Measurements from ENCODE around the gene CNKSR2.

Gene CNKSR2

GRCh38 chrX:21639775-21640174 is 265.6 kb downstream of the CNKSR2 start:
- Histone ChIP-seq H3K4me3 (ENCODE audit: low read depth in 1 of 2, low read length in 2 of 2) (no peak overlapping the region), H3K27ac (ENCODE audit: low read depth, low read length) (no peak overlapping the region), H3K27me3 (ENCODE audit: control insufficient read depth in 1 of 2, insufficient read depth in 2 of 2, low read length in 2 of 2) (no peaks in the 10 kb centered on the region), H3K4me1 (ENCODE audit: control insufficient read depth in 1 of 2, insufficient read depth in 2 of 2, low read length in 2 of 2) (no peaks in the 10 kb centered on the region), H3K9me3 (ENCODE audit: control insufficient read depth in 1 of 2, low read length in 2 of 2) (no peaks in the 10 kb centered on the region), H3K9ac (ENCODE audit: low read depth in 1 of 2, low read length in 2 of 2) (no peak overlapping the region), H3K36me3 (ENCODE audit: control insufficient read depth in 1 of 2, insufficient read depth in 2 of 2, low read length in 2 of 2) (no peaks in the 10 kb centered on the region)

GRCh38 chrX:21645431-21645830 is 271.2 kb downstream of the CNKSR2 start:
- no peak overlapping the region for H3K4me3 ChIP-seq (ENCODE audit: low read depth in 1 of 2, low read length in 2 of 2)
- H3K9me3 ChIP-seq (ENCODE audit: control insufficient read depth in 1 of 2, low read length in 2 of 2), result no peaks in the 10 kb centered on the region
- no peaks in the 10 kb centered on the region for H3K36me3 ChIP-seq (ENCODE audit: control insufficient read depth in 1 of 2, insufficient read depth in 2 of 2, low read length in 2 of 2)
- no peak overlapping the region for H3K27ac ChIP-seq (ENCODE audit: low read depth, low read length)
- H3K9ac ChIP-seq (ENCODE audit: low read depth in 1 of 2, low read length in 2 of 2), result no peak overlapping the region
- no peaks in the 10 kb centered on the region for H3K4me1 ChIP-seq (ENCODE audit: control insufficient read depth in 1 of 2, insufficient read depth in 2 of 2, low read length in 2 of 2)
- H3K27me3 ChIP-seq (ENCODE audit: control insufficient read depth in 1 of 2, insufficient read depth in 2 of 2, low read length in 2 of 2), result no peaks in the 10 kb centered on the region

- Histone ChIP-seq H3K27ac (ENCODE audit: low read depth, low read length) (no peak overlapping the region), H3K36me3 (ENCODE audit: control insufficient read depth in 1 of 2, insufficient read depth in 2 of 2, low read length in 2 of 2) (no peaks in the 10 kb centered on the region), H3K27me3 (ENCODE audit: control insufficient read depth in 1 of 2, insufficient read depth in 2 of 2, low read length in 2 of 2) (no peaks in the 10 kb centered on the region), H3K4me1 (ENCODE audit: control insufficient read depth in 1 of 2, insufficient read depth in 2 of 2, low read length in 2 of 2) (no peaks in the 10 kb centered on the region), H3K9me3 (ENCODE audit: control insufficient read depth in 1 of 2, low read length in 2 of 2) (no peaks in the 10 kb centered on the region), H3K9ac (ENCODE audit: low read depth in 1 of 2, low read length in 2 of 2) (no peak overlapping the region), H3K4me3 (ENCODE audit: low read depth in 1 of 2, low read length in 2 of 2) (no peak overlapping the region)
Measured at GRCh38 chrX:21645886-21646285, 271.7 kb downstream of the CNKSR2 start.

- Histone ChIP-seq H3K4me3 (ENCODE audit: low read depth in 1 of 2, low read length in 2 of 2) (no peak overlapping the region), H3K4me1 (ENCODE audit: control insufficient read depth in 1 of 2, insufficient read depth in 2 of 2, low read length in 2 of 2) (no peaks in the 10 kb centered on the region), H3K9me3 (ENCODE audit: control insufficient read depth in 1 of 2, low read length in 2 of 2) (no peaks in the 10 kb centered on the region), H3K9ac (ENCODE audit: low read depth in 1 of 2, low read length in 2 of 2) (no peak overlapping the region), H3K36me3 (ENCODE audit: control insufficient read depth in 1 of 2, insufficient read depth in 2 of 2, low read length in 2 of 2) (no peaks in the 10 kb centered on the region), H3K27ac (ENCODE audit: low read depth, low read length) (no peak overlapping the region), H3K27me3 (ENCODE audit: control insufficient read depth in 1 of 2, insufficient read depth in 2 of 2, low read length in 2 of 2) (no peaks in the 10 kb centered on the region)
Measured at GRCh38 chrX:21655901-21656586, 281.8 kb downstream of the CNKSR2 start.

- Histone ChIP-seq H3K36me3 (ENCODE audit: control insufficient read depth in 1 of 2, insufficient read depth in 2 of 2, low read length in 2 of 2) (no peaks in the 10 kb centered on the region), H3K4me3 (ENCODE audit: low read depth in 1 of 2, low read length in 2 of 2) (no peak overlapping the region), H3K27me3 (ENCODE audit: control insufficient read depth in 1 of 2, insufficient read depth in 2 of 2, low read length in 2 of 2) (no peaks in the 10 kb centered on the region), H3K27ac (ENCODE audit: low read depth, low read length) (no peak overlapping the region), H3K9me3 (ENCODE audit: control insufficient read depth in 1 of 2, low read length in 2 of 2) (no peaks in the 10 kb centered on the region), H3K9ac (ENCODE audit: low read depth in 1 of 2, low read length in 2 of 2) (no peak overlapping the region), H3K4me1 (ENCODE audit: control insufficient read depth in 1 of 2, insufficient read depth in 2 of 2, low read length in 2 of 2) (no peaks in the 10 kb centered on the region)
Measured at GRCh38 chrX:21656587-21657317, 282.5 kb downstream of the CNKSR2 start.

- H3K27ac ChIP-seq (ENCODE audit: low read depth, low read length), result no peak overlapping the region
- H3K4me3 ChIP-seq (ENCODE audit: low read depth in 1 of 2, low read length in 2 of 2), result peak overlapping the region in 1 of 2 donors; percentile 60
- no peak overlapping the region for H3K9ac ChIP-seq (ENCODE audit: low read depth in 1 of 2, low read length in 2 of 2)
- no peaks in the 10 kb centered on the region for H3K27me3 ChIP-seq (ENCODE audit: control insufficient read depth in 1 of 2, insufficient read depth in 2 of 2, low read length in 2 of 2)
- no peaks in the 10 kb centered on the region for H3K36me3 ChIP-seq (ENCODE audit: control insufficient read depth in 1 of 2, insufficient read depth in 2 of 2, low read length in 2 of 2)
- no peaks in the 10 kb centered on the region for H3K9me3 ChIP-seq (ENCODE audit: control insufficient read depth in 1 of 2, low read length in 2 of 2)
- H3K4me1 ChIP-seq (ENCODE audit: control insufficient read depth in 1 of 2, insufficient read depth in 2 of 2, low read length in 2 of 2), result no peaks in the 10 kb centered on the region
Measured at GRCh38 chrX:21657318-21658151, 283.3 kb downstream of the CNKSR2 start.

GRCh38 chrX:21658152-21658737 is 284.0 kb downstream of the CNKSR2 start, which contains the start of gene KLHL34:
TSS of gene KLHL34 (minus strand) at chrX:21658330. CDS start at chrX:21657788, 542 bp downstream.
- Histone ChIP-seq H3K4me1 (ENCODE audit: control insufficient read depth in 1 of 2, insufficient read depth in 2 of 2, low read length in 2 of 2) (no peaks in the 10 kb centered on the region), H3K9ac (ENCODE audit: low read depth in 1 of 2, low read length in 2 of 2) (peak within 1 kb of the TSS in 1 of 2 donors; percentile 65), H3K36me3 (ENCODE audit: control insufficient read depth in 1 of 2, insufficient read depth in 2 of 2, low read length in 2 of 2) (no peaks in the 10 kb centered on the region), H3K4me3 (ENCODE audit: low read depth in 1 of 2, low read length in 2 of 2) (peak within 1 kb of the TSS; percentile 60 to 67), H3K27ac (ENCODE audit: low read depth, low read length) (no peak within 1 kb of the TSS), H3K9me3 (ENCODE audit: control insufficient read depth in 1 of 2, low read length in 2 of 2) (no peaks in the 10 kb centered on the region), H3K27me3 (ENCODE audit: control insufficient read depth in 1 of 2, insufficient read depth in 2 of 2, low read length in 2 of 2) (no peaks in the 10 kb centered on the region)

- peak overlapping the region in 1 of 2 donors; percentile 65 for H3K9ac ChIP-seq (ENCODE audit: low read depth in 1 of 2, low read length in 2 of 2)
- H3K4me3 ChIP-seq (ENCODE audit: low read depth in 1 of 2, low read length in 2 of 2), result peak overlapping the region; percentile 60 to 67
- no peaks in the 10 kb centered on the region for H3K27me3 ChIP-seq (ENCODE audit: control insufficient read depth in 1 of 2, insufficient read depth in 2 of 2, low read length in 2 of 2)
- H3K36me3 ChIP-seq (ENCODE audit: control insufficient read depth in 1 of 2, insufficient read depth in 2 of 2, low read length in 2 of 2), result no peaks in the 10 kb centered on the region
- H3K9me3 ChIP-seq (ENCODE audit: control insufficient read depth in 1 of 2, low read length in 2 of 2), result no peaks in the 10 kb centered on the region
- H3K4me1 ChIP-seq (ENCODE audit: control insufficient read depth in 1 of 2, insufficient read depth in 2 of 2, low read length in 2 of 2), result no peaks in the 10 kb centered on the region
- no peak overlapping the region for H3K27ac ChIP-seq (ENCODE audit: low read depth, low read length)
Measured at GRCh38 chrX:21658746-21659145, 284.5 kb downstream of the CNKSR2 start.

- peak overlapping the region in 1 of 2 donors; percentile 65 for H3K9ac ChIP-seq (ENCODE audit: low read depth in 1 of 2, low read length in 2 of 2)
- no peaks in the 10 kb centered on the region for H3K27me3 ChIP-seq (ENCODE audit: control insufficient read depth in 1 of 2, insufficient read depth in 2 of 2, low read length in 2 of 2)
- H3K36me3 ChIP-seq (ENCODE audit: control insufficient read depth in 1 of 2, insufficient read depth in 2 of 2, low read length in 2 of 2), result no peaks in the 10 kb centered on the region
- no peaks in the 10 kb centered on the region for H3K9me3 ChIP-seq (ENCODE audit: control insufficient read depth in 1 of 2, low read length in 2 of 2)
- H3K4me3 ChIP-seq (ENCODE audit: low read depth in 1 of 2, low read length in 2 of 2), result peak overlapping the region; percentile 60 to 67
- H3K4me1 ChIP-seq (ENCODE audit: control insufficient read depth in 1 of 2, insufficient read depth in 2 of 2, low read length in 2 of 2), result no peaks in the 10 kb centered on the region
- H3K27ac ChIP-seq (ENCODE audit: low read depth, low read length), result no peak overlapping the region
Measured at GRCh38 chrX:21659320-21659719, 285.1 kb downstream of the CNKSR2 start.
